Peyer's patch (tissue), 4 donors: Measurements from ENCODE around the gene GLDC. TPM values are rescaled to one million over a fixed set of nuclear protein-coding genes. Genes with fewer than 3 reads are reported as not detected.

Source experiments
- DNase-seq, 3 donors: peaks; one replicate each; pipeline ENCODE4 v3.0.0-alpha.2; 2017 to 2019
- H3K27ac ChIP-seq, 4 donors: fragments of 200-600 bp; sonication (generic); one replicate each; pipeline ENCODE4 v1.5.1; 2016 to 2019
- H3K27me3 ChIP-seq, 2 donors: fragments of 200-600 bp; sonication (generic); one replicate each; pipeline ENCODE4 v1.5.1; 2019
- H3K36me3 ChIP-seq, 3 donors: fragments of 200-600 bp; sonication (generic); one replicate each; pipeline ENCODE4 v1.5.1; 2016 to 2019
- H3K4me1 ChIP-seq, 4 donors: fragments of 200-600 bp; sonication (generic); one replicate each; pipeline ENCODE4 v1.5.1; 2016 to 2019
- H3K4me3 ChIP-seq, 4 donors: fragments of 200-600 bp; sonication (generic); 1 replicate in 3 of 4; 2 replicates in 1 of 4; pipeline ENCODE4 v1.5.1; 2016 to 2019; ENCODE audit warnings: mild to moderate bottlenecking in 1 of 4
- H3K9me3 ChIP-seq, 4 donors: fragments of 200-600 bp; sonication (generic); one replicate each; pipeline ENCODE4 v1.5.1; 2016 to 2019; ENCODE audit warnings: mild to moderate bottlenecking in 1 of 4
- CTCF ChIP-seq, 6 experiments: fragments of 450-650 bp in 4 of 6; fragments of 200-600 bp in 2 of 6; sonication (generic) in 1 of 6; IDR thresholded peaks; one replicate each; pipeline ENCODE4 v1.5.1; 2017 to 2019; ENCODE audit warnings: antibody characterized with exemption in 6 of 6, mild to moderate bottlenecking in 3 of 6, moderate library complexity in 1 of 6
- POLR2A ChIP-seq, 2 donors: fragments of 450-650 bp; IDR thresholded peaks; one replicate each; pipeline ENCODE4 v1.5.1; 2017; ENCODE audit warnings: antibody characterized with exemption in 2 of 2, mild to moderate bottlenecking in 2 of 2, moderate library complexity in 2 of 2
- total RNA-seq, 4 donors: library from RNA; depleted of rRNA; stranded (reverse); fragments of >200 nt; gene quantifications; one replicate each; pipeline ENCODE4 v1.1.0, GENCODE V29; 2016

Gene GLDC
- total RNA-seq, 4 donors from 2014 or later, result 0.27 to 2.5 TPM; not detected in 2

DNA sequence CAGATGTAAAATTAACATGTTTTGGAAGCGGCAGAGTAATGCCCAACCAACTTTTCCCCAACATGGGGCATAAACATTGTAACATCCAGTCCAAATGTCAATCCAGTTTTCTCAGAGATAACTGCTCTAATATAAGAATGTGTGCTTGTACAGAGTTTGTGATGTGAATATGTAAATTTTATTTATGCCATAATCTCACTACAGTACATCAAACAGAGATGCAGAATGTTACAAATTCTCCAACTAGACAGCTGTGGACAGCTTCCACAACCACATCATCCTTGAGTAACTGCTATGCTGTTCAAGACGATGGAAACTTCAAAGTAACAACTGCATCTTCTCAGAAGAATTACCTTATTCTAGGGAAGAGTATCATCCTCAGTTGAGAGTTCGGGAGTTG lies 109.9 kb downstream of the GLDC start:
- no peak overlapping the region for H3K27ac ChIP-seq
- H3K4me1 ChIP-seq, result no peaks in the 10 kb centered on the region
- no peak overlapping the region for H3K4me3 ChIP-seq
- no peak for TF ChIP-seq CTCF (IDR thresholded peaks at IDR 0.05)
- no peak for TF ChIP-seq POLR2A (IDR thresholded peaks at IDR 0.05)
- no peaks in the 10 kb centered on the region for H3K9me3 ChIP-seq
- DNase-seq, result no peak
- no peaks in the 10 kb centered on the region for H3K27me3 ChIP-seq
- no peaks in the 10 kb centered on the region for H3K36me3 ChIP-seq

- no peak for TF ChIP-seq POLR2A (IDR thresholded peaks at IDR 0.05)
- TF ChIP-seq CTCF (IDR thresholded peaks at IDR 0.05), result no peak
- no peak overlapping the region for H3K4me3 ChIP-seq
- no peak overlapping the region for H3K27ac ChIP-seq
- no peaks in the 10 kb centered on the region for H3K36me3 ChIP-seq
- peaks cover 0 to 7% (median 0%) of the 10 kb centered on the region in 4 donors for H3K9me3 ChIP-seq
- H3K4me1 ChIP-seq, result no peaks in the 10 kb centered on the region
- H3K27me3 ChIP-seq, result no peaks in the 10 kb centered on the region
- no peak for DNase-seq
Observed at GRCh38 chr9:6525326-6526045, 120.0 kb downstream of the GLDC start.

DNA sequence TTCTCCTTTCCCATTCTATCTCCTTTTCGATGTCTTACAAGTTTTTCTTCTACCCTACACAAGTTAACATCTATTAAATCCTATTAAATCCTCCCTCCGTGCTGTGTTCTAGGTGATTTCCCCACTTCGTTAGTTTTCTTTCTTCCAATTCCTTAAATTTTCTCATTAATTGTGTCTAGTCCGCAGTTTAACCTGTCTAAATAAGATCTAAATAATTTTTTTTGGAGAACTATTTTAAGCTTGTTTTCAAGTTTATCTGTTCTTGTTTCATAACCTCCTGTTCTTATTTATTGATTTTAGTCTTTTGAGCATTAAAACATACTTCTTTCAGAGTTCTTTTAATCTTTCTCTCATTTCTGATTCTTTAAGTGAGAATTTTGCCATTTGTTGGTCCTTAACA lies 123.3 kb downstream of the GLDC start:
- DNase-seq, result no peak
- H3K4me3 ChIP-seq, result no peak overlapping the region

GRCh38 chr9:6512085-6512657 lies 133.4 kb downstream of the GLDC start:
- no peak for TF ChIP-seq POLR2A (IDR thresholded peaks at IDR 0.05)
- TF ChIP-seq CTCF (IDR thresholded peaks at IDR 0.05), result no peak
- peaks cover 0 to 9% (median 0%) of the 10 kb centered on the region in 3 donors for H3K36me3 ChIP-seq
- no peaks in the 10 kb centered on the region for H3K27me3 ChIP-seq
- no peaks in the 10 kb centered on the region for H3K4me1 ChIP-seq
- H3K4me3 ChIP-seq, result no peak overlapping the region
- no peaks in the 10 kb centered on the region for H3K9me3 ChIP-seq
- H3K27ac ChIP-seq, result no peak overlapping the region
- DNase-seq, result no peak

More for the DNA sequence above, 123.3 kb downstream of the GLDC start:
- no peaks in the 10 kb centered on the region for H3K36me3 ChIP-seq
- TF ChIP-seq POLR2A (IDR thresholded peaks at IDR 0.05), result no peak
- no peak for TF ChIP-seq CTCF (IDR thresholded peaks at IDR 0.05)
- no peak overlapping the region for H3K27ac ChIP-seq
- H3K27me3 ChIP-seq, result no peaks in the 10 kb centered on the region
- no peaks in the 10 kb centered on the region for H3K4me1 ChIP-seq
- peaks cover 0 to 7% (median 0%) of the 10 kb centered on the region in 4 donors for H3K9me3 ChIP-seq

DNA sequence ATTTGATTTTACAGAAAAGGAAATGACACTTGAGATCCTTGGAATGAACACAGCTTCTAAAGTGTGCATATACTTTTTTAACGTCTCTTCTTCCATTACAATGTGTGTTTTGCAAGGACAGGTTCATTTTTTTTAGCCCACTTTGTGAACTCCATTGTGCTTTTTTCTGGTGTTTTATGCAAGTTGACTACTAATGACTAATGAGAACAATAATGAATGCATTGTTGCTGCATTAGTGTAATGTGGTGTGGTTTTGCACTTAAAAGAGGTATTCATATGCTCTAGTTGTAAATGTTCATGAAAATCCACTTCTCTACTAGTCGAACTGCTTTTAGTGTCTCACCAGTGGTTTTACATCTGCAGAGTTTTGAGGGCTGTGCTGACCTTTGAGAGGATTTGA lies 139.0 kb downstream of the GLDC start:
- H3K36me3 ChIP-seq, result peaks cover 0 to 44% (median 0%) of the 10 kb centered on the region in 3 donors
- no peaks in the 10 kb centered on the region for H3K27me3 ChIP-seq
- no peaks in the 10 kb centered on the region for H3K4me1 ChIP-seq
- H3K4me3 ChIP-seq, result no peak overlapping the region
- no peak overlapping the region for H3K27ac ChIP-seq
- TF ChIP-seq CTCF (IDR thresholded peaks at IDR 0.05) (no peak), POLR2A (IDR thresholded peaks at IDR 0.05) (no peak)
- H3K9me3 ChIP-seq, result no peaks in the 10 kb centered on the region
- DNase-seq, result no peak
